ENCODE data around the gene SRL. TPM values are rescaled to one million over a fixed set of nuclear protein-coding genes. Genes with fewer than 3 reads are reported as not detected.

Gene SRL
- total RNA-seq, 2 donors from 2014 or later = not detected

GRCh38 chr16:4270091-4270490 lies 28.2 kb upstream of the SRL start:
- peak overlapping the region in 2 of 4 donors; percentile 89 to 94 for H3K27ac ChIP-seq
- intact Hi-C loops (cut with DNase I) = loop anchor here (5.0 kb wide), 1 partner anchor 47 kb away; the partner anchor contains the start of gene GLIS2
- no peak for TF ChIP-seq POLR2A (IDR thresholded peaks at IDR 0.05)
- TF ChIP-seq, protein P1, sequence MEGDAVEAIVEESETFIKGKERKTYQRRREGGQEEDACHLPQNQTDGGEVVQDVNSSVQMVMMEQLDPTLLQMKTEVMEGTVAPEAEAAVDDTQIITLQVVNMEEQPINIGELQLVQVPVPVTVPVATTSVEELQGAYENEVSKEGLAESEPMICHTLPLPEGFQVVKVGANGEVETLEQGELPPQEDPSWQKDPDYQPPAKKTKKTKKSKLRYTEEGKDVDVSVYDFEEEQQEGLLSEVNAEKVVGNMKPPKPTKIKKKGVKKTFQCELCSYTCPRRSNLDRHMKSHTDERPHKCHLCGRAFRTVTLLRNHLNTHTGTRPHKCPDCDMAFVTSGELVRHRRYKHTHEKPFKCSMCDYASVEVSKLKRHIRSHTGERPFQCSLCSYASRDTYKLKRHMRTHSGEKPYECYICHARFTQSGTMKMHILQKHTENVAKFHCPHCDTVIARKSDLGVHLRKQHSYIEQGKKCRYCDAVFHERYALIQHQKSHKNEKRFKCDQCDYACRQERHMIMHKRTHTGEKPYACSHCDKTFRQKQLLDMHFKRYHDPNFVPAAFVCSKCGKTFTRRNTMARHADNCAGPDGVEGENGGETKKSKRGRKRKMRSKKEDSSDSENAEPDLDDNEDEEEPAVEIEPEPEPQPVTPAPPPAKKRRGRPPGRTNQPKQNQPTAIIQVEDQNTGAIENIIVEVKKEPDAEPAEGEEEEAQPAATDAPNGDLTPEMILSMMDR (IDR thresholded peaks at IDR 0.05) = no peak
- DNase-seq = peak; percentile 37 to 66 (median 60)
- ATAC-seq = no peak
- H3K4me1 ChIP-seq = peaks cover 48% of the 10 kb centered on the region
- WGBS, 2 donors = 23 to 29% methylated on average over 5 of the region's 5 CpGs
- H3K27me3 ChIP-seq = no peaks in the 10 kb centered on the region
- H3K4me3 ChIP-seq = no peak overlapping the region
- no peaks in the 10 kb centered on the region for H3K36me3 ChIP-seq (replicated peaks in 1 of 2; ENCODE audit: insufficient read depth in 1 of 2, low read depth in 2 of 2)
- H3K9me3 ChIP-seq = no peaks in the 10 kb centered on the region

DNA sequence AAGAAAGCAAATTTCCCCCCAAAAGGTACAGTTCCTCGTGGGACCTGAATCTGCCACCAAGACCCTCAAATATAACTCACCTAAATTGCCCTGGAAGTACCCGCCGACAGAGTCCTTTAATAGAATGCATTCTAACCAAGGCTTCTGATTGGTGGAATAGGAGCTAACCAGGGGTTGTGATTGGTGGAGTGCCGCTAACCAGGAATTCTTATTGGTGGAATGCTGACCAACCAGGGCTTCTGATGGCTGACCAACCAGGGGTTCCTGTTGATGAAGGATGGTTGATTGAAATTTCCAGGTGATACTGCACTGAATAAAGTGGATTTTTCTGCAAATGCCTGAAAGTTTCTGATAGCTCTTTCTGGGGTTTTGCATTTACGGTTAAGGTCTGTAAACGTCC lies 24.5 kb upstream of the SRL start:
- H3K27ac ChIP-seq = peak overlapping the region in 1 of 4 donors; percentile 38
- no peaks in the 10 kb centered on the region for H3K9me3 ChIP-seq
- H3K27me3 ChIP-seq = no peaks in the 10 kb centered on the region
- DNase-seq = no peak
- 93% methylated on average over 6 of the region's 6 CpGs for WGBS, 2 donors
- H3K4me3 ChIP-seq = no peak overlapping the region
- peaks cover 46% of the 10 kb centered on the region for H3K4me1 ChIP-seq
- no peak for ATAC-seq
- peaks cover 0 to 6% of the 10 kb centered on the region in 2 donors for H3K36me3 ChIP-seq (replicated peaks in 1 of 2; ENCODE audit: insufficient read depth in 1 of 2, low read depth in 2 of 2)
- intact Hi-C loops (cut with DNase I) = no loop called here
- no peak for TF ChIP-seq POLR2A (IDR thresholded peaks at IDR 0.05)
- TF ChIP-seq, protein P1 (IDR thresholded peaks at IDR 0.05) = no peak

DNA sequence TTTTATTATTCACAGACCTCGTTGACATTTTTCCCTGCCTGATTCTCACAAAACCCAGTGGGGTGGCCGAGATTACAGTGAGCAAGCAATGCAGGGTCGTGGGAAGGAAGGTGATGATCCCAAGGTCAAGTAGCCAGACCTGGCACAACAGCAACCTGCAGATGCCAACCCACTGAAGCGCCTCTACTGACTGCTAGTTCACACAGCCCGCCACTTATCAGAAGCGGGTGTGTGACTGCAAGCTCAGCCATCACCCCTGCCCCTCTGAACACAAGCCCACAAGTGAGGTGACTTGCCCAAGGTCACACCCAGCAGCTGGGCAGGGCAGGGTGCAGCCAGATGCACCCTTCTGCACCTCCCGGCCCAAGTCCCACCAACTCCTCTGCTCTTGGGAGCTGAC lies 23.8 kb upstream of the SRL start:
- peak; percentile 26 to 70 (median 63) for DNase-seq
- TF ChIP-seq, protein P1 (IDR thresholded peaks at IDR 0.05) = no peak
- no peak for TF ChIP-seq POLR2A (IDR thresholded peaks at IDR 0.05)
- H3K9me3 ChIP-seq = no peaks in the 10 kb centered on the region
- H3K4me1 ChIP-seq = peaks cover 44% of the 10 kb centered on the region
- H3K36me3 ChIP-seq (replicated peaks in 1 of 2; ENCODE audit: insufficient read depth in 1 of 2, low read depth in 2 of 2) = peaks cover 0 to 6% of the 10 kb centered on the region in 2 donors
- H3K4me3 ChIP-seq = no peak overlapping the region
- 27 to 34% methylated on average over 6 to 7 of the region's 7 CpGs for WGBS, 2 donors
- intact Hi-C loops (cut with DNase I) = no loop called here
- peak overlapping the region in 2 of 4 donors; percentile 34 to 38 for H3K27ac ChIP-seq
- H3K27me3 ChIP-seq = no peaks in the 10 kb centered on the region
- ATAC-seq = peak; percentile 28

DNA sequence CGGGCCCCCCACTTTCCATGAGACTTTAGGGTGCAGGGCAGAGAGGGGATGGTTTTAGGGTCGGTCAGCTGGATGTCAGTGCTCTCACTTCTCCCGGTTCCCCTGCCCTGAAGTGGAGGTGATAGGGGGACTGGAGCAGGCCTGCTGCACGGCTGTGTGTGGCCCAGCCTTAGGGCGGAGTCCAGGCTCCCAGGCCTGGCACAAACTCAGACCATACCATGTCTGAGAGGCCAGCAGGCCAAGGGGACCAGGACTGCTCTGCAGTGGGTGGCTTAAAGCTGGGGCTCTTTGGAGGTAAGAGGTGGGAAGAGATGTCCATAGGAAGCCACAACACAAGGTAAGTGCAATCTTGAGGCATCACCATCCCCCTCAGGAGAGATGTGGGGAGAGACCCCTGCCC lies 22.7 kb upstream of the SRL start:
- H3K9me3 ChIP-seq = no peaks in the 10 kb centered on the region

More for the DNA sequence above, 22.7 kb upstream of the SRL start:
- Histone ChIP-seq H3K4me3 (no peak overlapping the region), H3K27me3 (no peaks in the 10 kb centered on the region), H3K4me1 (peaks cover 44% of the 10 kb centered on the region), H3K27ac (no peak overlapping the region), H3K36me3 (replicated peaks in 1 of 2; ENCODE audit: insufficient read depth in 1 of 2, low read depth in 2 of 2) (peaks cover 0 to 6% of the 10 kb centered on the region in 2 donors)
- intact Hi-C loops (cut with DNase I) = no loop called here
- 58% methylated on average over 5 of the region's 5 CpGs; no CpG with 5 or more reads in 1 of the 2 donors for WGBS, 2 donors
- no peak for TF ChIP-seq POLR2A (IDR thresholded peaks at IDR 0.05)
- TF ChIP-seq, protein P1 (IDR thresholded peaks at IDR 0.05) = no peak
- ATAC-seq (no peak), DNase-seq (no peak)

Measured in body of pancreas (tissue), 4 donors.